OCI-LY1 (cell line): ENCODE data around the gene GFOD1.

ENCODE experiments used
- H2AFZ ChIP-seq: fragments of 200-600 bp; sonication (generic), shearing (Covaris generic); 2 replicates; pipeline ENCODE4 v1.6.0; 2014; ENCODE audit warnings: antibody characterized with exemption, mild to moderate bottlenecking, low read length
- H3F3A ChIP-seq: fragments of 200-600 bp; sonication (generic), shearing (Covaris generic); 2 replicates; pipeline ENCODE4 v1.6.0; 2014; ENCODE audit warnings: mild to moderate bottlenecking, antibody characterized with exemption, low read length, moderate library complexity; ENCODE audit not compliant: insufficient read depth
- H3K27ac ChIP-seq: fragments of 200-600 bp; sonication (generic); 2 replicates; pipeline ENCODE4 v1.5.1; 2014; ENCODE audit warnings: low read length, mixed run types, mild to moderate bottlenecking, low read depth; ENCODE audit not compliant: poor library complexity, severe bottlenecking
- H3K27me3 ChIP-seq: fragments of 200-600 bp; sonication (generic); 2 replicates; pipeline ENCODE4 v1.6.0; 2014; ENCODE audit warnings: antibody characterized with exemption, mild to moderate bottlenecking, low read length, moderate library complexity; ENCODE audit not compliant: insufficient read depth
- H3K36me3 ChIP-seq: fragments of 200-600 bp; sonication (generic); 2 replicates; pipeline ENCODE4 v1.6.1; 2014; ENCODE audit warnings: mild to moderate bottlenecking, antibody characterized with exemption, low read length, moderate library complexity, mixed read lengths; ENCODE audit not compliant: insufficient read depth
- H3K4me1 ChIP-seq: fragments of 200-600 bp; sonication (generic); 2 replicates; pipeline ENCODE4 v1.5.1; 2014; ENCODE audit warnings: mild to moderate bottlenecking, low read length, moderate library complexity; ENCODE audit not compliant: insufficient read depth, severe bottlenecking
- H3K4me2 ChIP-seq: fragments of 200-600 bp; sonication (generic), shearing (Covaris generic); 2 replicates; pipeline ENCODE4 v1.6.1; 2014; ENCODE audit warnings: low read length
- H3K4me3 ChIP-seq: fragments of 200-600 bp; sonication (generic); 2 replicates; pipeline ENCODE4 v1.5.1; 2014; ENCODE audit warnings: low read length, low read depth, mild to moderate bottlenecking, mixed read lengths; ENCODE audit not compliant: poor library complexity, severe bottlenecking
- H3K79me2 ChIP-seq: fragments of 200-600 bp; shearing (Covaris generic); 2 replicates; pipeline ENCODE4 v1.6.1; 2016; ENCODE audit warnings: mixed run types, low read length, mixed read lengths; ENCODE audit not compliant: insufficient read depth
- H3K9ac ChIP-seq: fragments of 200-600 bp; sonication (generic), shearing (Covaris generic); 2 replicates; pipeline ENCODE4 v1.6.1; 2014; ENCODE audit warnings: mild to moderate bottlenecking, low read length, mixed read lengths
- H3K9me2 ChIP-seq: fragments of 200-600 bp; sonication (generic), shearing (Covaris generic); 2 replicates; pipeline ENCODE4 v1.6.1; 2014; ENCODE audit warnings: low read depth, mild to moderate bottlenecking, low read length, mixed read lengths
- H3K9me3 ChIP-seq: fragments of 200-600 bp; shearing (Covaris generic); 2 replicates; pipeline ENCODE4 v1.6.1; 2014; ENCODE audit warnings: low read length, mixed read lengths
- H4K20me1 ChIP-seq: fragments of 200-600 bp; sonication (generic), shearing (Covaris generic); 2 replicates; pipeline ENCODE4 v1.6.0; 2016; ENCODE audit warnings: mild to moderate bottlenecking, low read length; ENCODE audit not compliant: insufficient read depth
- CTCF ChIP-seq: fragments of 200-600 bp; sonication (generic), shearing (Covaris generic); IDR thresholded peaks from 2 replicates; pipeline ENCODE4 v1.5.1; 2017; ENCODE audit warnings: mild to moderate bottlenecking, antibody characterized with exemption, low read length, moderate library complexity, mixed read lengths
- EZH2 ChIP-seq: fragments of 200-600 bp; sonication (generic), shearing (Covaris generic); IDR thresholded peaks from 2 replicates; pipeline ENCODE4 v1.8.0; 2017; ENCODE audit warnings: borderline replicate concordance, mixed run types, mild to moderate bottlenecking, antibody characterized with exemption, low read length, moderate library complexity, mixed read lengths

Gene GFOD1

GRCh38 chr6:13402711-13403110 lies 84.7 kb downstream of the GFOD1 start:
- Histone ChIP-seq H3K9me3 (no peaks in the 10 kb centered on the region), H4K20me1 (no peaks in the 10 kb centered on the region), H3K4me3 (no peak overlapping the region), H3K27me3 (no peaks in the 10 kb centered on the region), H3K4me2 (no peak overlapping the region), H3F3A (no peaks in the 10 kb centered on the region), H3K9ac (no peak overlapping the region), H3K4me1 (peaks cover 37% of the 10 kb centered on the region), H2AFZ (no peak overlapping the region), H3K9me2 (no peaks in the 10 kb centered on the region), H3K79me2 (no peaks in the 10 kb centered on the region), H3K36me3 (no peaks in the 10 kb centered on the region), H3K27ac (no peak overlapping the region)
- TF ChIP-seq EZH2 (no peak), CTCF (no peak)

GRCh38 chr6:13400772-13401171 lies 86.6 kb downstream of the GFOD1 start:
- H3K9me3 ChIP-seq: no peaks in the 10 kb centered on the region
- H3K27me3 ChIP-seq: no peaks in the 10 kb centered on the region
- H3K4me3 ChIP-seq: no peak overlapping the region
- no peak overlapping the region for H3K9ac ChIP-seq
- no peak for TF ChIP-seq EZH2
- H2AFZ ChIP-seq: no peak overlapping the region
- H3K27ac ChIP-seq: no peak overlapping the region
- no peaks in the 10 kb centered on the region for H3K36me3 ChIP-seq
- no peaks in the 10 kb centered on the region for H3K9me2 ChIP-seq
- no peaks in the 10 kb centered on the region for H3F3A ChIP-seq
- no peaks in the 10 kb centered on the region for H4K20me1 ChIP-seq
- H3K4me2 ChIP-seq: no peak overlapping the region
- H3K79me2 ChIP-seq: no peaks in the 10 kb centered on the region
- H3K4me1 ChIP-seq: peaks cover 52% of the 10 kb centered on the region

GRCh38 chr6:13398421-13398994 lies 88.9 kb downstream of the GFOD1 start:
- Histone ChIP-seq H2AFZ (no peak overlapping the region), H3K27ac (peak overlapping the region; percentile 92), H3K79me2 (no peaks in the 10 kb centered on the region), H4K20me1 (no peaks in the 10 kb centered on the region), H3K9me3 (no peaks in the 10 kb centered on the region), H3K4me2 (peak overlapping the region; percentile 64), H3K36me3 (no peaks in the 10 kb centered on the region), H3K4me1 (peaks cover 60% of the 10 kb centered on the region), H3K27me3 (no peaks in the 10 kb centered on the region), H3K4me3 (peak overlapping the region; percentile 38), H3F3A (no peaks in the 10 kb centered on the region), H3K9me2 (no peaks in the 10 kb centered on the region), H3K9ac (peak overlapping the region; percentile 35; the same call in 1 of the 2 replicates)
- TF ChIP-seq EZH2 (no peak), CTCF (no peak)

GRCh38 chr6:13398069-13398381 lies 89.4 kb downstream of the GFOD1 start:
- H3K4me2 ChIP-seq: peak overlapping the region; percentile 64
- H3K9me3 ChIP-seq: no peaks in the 10 kb centered on the region
- peak overlapping the region; percentile 35; the same call in 1 of the 2 replicates for H3K9ac ChIP-seq
- H2AFZ ChIP-seq: no peak overlapping the region
- H3F3A ChIP-seq: no peaks in the 10 kb centered on the region
- no peaks in the 10 kb centered on the region for H4K20me1 ChIP-seq
- no peak for TF ChIP-seq EZH2
- H3K27me3 ChIP-seq: no peaks in the 10 kb centered on the region
- peak overlapping the region; percentile 92 for H3K27ac ChIP-seq
- peaks cover 60% of the 10 kb centered on the region for H3K4me1 ChIP-seq
- H3K36me3 ChIP-seq: no peaks in the 10 kb centered on the region
- peak overlapping the region; percentile 38 for H3K4me3 ChIP-seq
- H3K9me2 ChIP-seq: no peaks in the 10 kb centered on the region
- H3K79me2 ChIP-seq: no peaks in the 10 kb centered on the region
